Measurements from ENCODE around the gene DLGAP1. TPM values are rescaled to one million over a fixed set of nuclear protein-coding genes. Genes with fewer than 3 reads are reported as not detected.

DLGAP1 gene
- total RNA-seq, 1 experiment from 2014 or later, result 23.2 TPM

- Histone ChIP-seq H3K9me3 (ENCODE audit: control insufficient read depth, low read depth, low read length) (no peaks in the 10 kb centered on the region), H3K23ac (ENCODE audit: insufficient read length, low read depth, low read length) (no peak overlapping the region)
Observed at GRCh38 chr18:4299395-4299794, 155.7 kb downstream of the DLGAP1 start.

More at GRCh38 chr18:4299395-4299794, 155.7 kb downstream of the DLGAP1 start:
- DNase-seq, result no peak
- 0 out of 2 replicates have a peak, but pooled peaks cover 2% of the 10 kb centered on the region for H3K79me2 ChIP-seq (ENCODE audit: insufficient read depth, low read length)
- Mint-ChIP-seq H3K27me3 (ENCODE audit: low read depth) (no peaks in the 10 kb centered on the region), H3K4me3 (no peak overlapping the region), H3K9me3 (no peaks in the 10 kb centered on the region), H3K27ac (no peak overlapping the region), H3K4me1 (peaks cover 7 to 9% of the 10 kb centered on the region in 2 experiments), H3K36me3 (ENCODE audit: insufficient read depth in 1 of 3, low read depth in 3 of 3) (no peaks in the 10 kb centered on the region; a peak in 1 of 7 replicates)
- no peak overlapping the region for H2AFZ ChIP-seq (ENCODE audit: low read length)
- no peak overlapping the region for H3T11ph ChIP-seq (ENCODE audit: low read length)
- H3K4ac ChIP-seq (ENCODE audit: low read depth, low read length), result no peak overlapping the region
- H3K56ac ChIP-seq (ENCODE audit: insufficient read length, low read depth, low read length), result no peak overlapping the region
- no peak overlapping the region for H4K5ac ChIP-seq (ENCODE audit: insufficient read length, low read depth, low read length)
- no peaks in the 10 kb centered on the region for H3K27me3 ChIP-seq (ENCODE audit: insufficient read depth, low read length)
- no peaks in the 10 kb centered on the region; the same call in 1 of the 2 replicates for H3K4me1 ChIP-seq (ENCODE audit: insufficient read depth, low read length)
- H2BK12ac ChIP-seq (ENCODE audit: insufficient read length, low read depth, low read length), result no peak overlapping the region
- H2BK5ac ChIP-seq (ENCODE audit: insufficient read length, low read length), result no peak overlapping the region
- H2BK20ac ChIP-seq (ENCODE audit: low read depth, low read length, poor library complexity, severe bottlenecking), result no peak overlapping the region
- no peak overlapping the region for H2AK5ac ChIP-seq (ENCODE audit: insufficient read length, low read length)
- H3K27ac ChIP-seq (ENCODE audit: insufficient read length, low read depth, low read length), result no peak overlapping the region
- no peaks in the 10 kb centered on the region for H4K20me1 ChIP-seq (ENCODE audit: control insufficient read depth, insufficient read depth, insufficient read length)
- no peak overlapping the region for H3K14ac ChIP-seq (ENCODE audit: insufficient read depth, low read length)
- TF ChIP-seq CTCF (conservative IDR thresholded peaks at IDR 0.05), result no peak
- no peak overlapping the region for H2BK15ac ChIP-seq (ENCODE audit: low read depth, low read length)
- H4K8ac ChIP-seq (replicated peaks; ENCODE audit: insufficient read length, low read depth, low read length), result no peak overlapping the region
- peaks cover 3% of the 10 kb centered on the region for H3K79me1 ChIP-seq (ENCODE audit: insufficient read depth, low read depth, low read length, poor library complexity, severe bottlenecking)
- no peak overlapping the region for H4K91ac ChIP-seq (ENCODE audit: insufficient read length, low read depth, low read length)
- no peak overlapping the region for H3K4me2 ChIP-seq (ENCODE audit: insufficient read depth, insufficient read length, low read length)
- H3K9ac ChIP-seq (ENCODE audit: extremely low read depth, insufficient read length, low read length), result no peak overlapping the region
- H3K23me2 ChIP-seq (ENCODE audit: insufficient read length, low read depth, low read length, poor library complexity, severe bottlenecking), result no peaks in the 10 kb centered on the region
- H2BK120ac ChIP-seq (ENCODE audit: low read depth, low read length, poor library complexity, severe bottlenecking), result no peak overlapping the region
- no peak overlapping the region for H3K18ac ChIP-seq (ENCODE audit: insufficient read length, low read depth, low read length)
